ENCODE measurements around the gene GPC3. TPM values are rescaled to one million over a fixed set of nuclear protein-coding genes. Genes with fewer than 3 reads are reported as not detected.

Gene GPC3
- polyA plus RNA-seq, 3 donors = not detected

- Histone ChIP-seq H3K27me3 (ENCODE audit: control insufficient read depth in 2 of 2, insufficient read depth in 2 of 2, low read length in 2 of 2) (peaks cover 0 to 3% of the 10 kb centered on the region in 2 donors), H3K4me1 (ENCODE audit: control insufficient read depth in 1 of 2, insufficient read depth in 2 of 2, low read length in 2 of 2) (peaks cover 22 to 25% of the 10 kb centered on the region in 2 donors), H3K79me2 (ENCODE audit: insufficient read depth, low read length) (no peaks in the 10 kb centered on the region), H3K9me3 (replicated peaks in 1 of 2; ENCODE audit: control insufficient read depth in 1 of 2, insufficient read depth in 1 of 2, low read length in 2 of 2) (peaks cover 0 to 8% of the 10 kb centered on the region in 2 donors), H3K4me3 (replicated peaks in 1 of 3; ENCODE audit: low read depth in 2 of 3, low read length in 3 of 3) (no peak overlapping the region), H3K27ac (ENCODE audit: low read depth in 1 of 2, low read length in 2 of 2) (no peak overlapping the region), H2AFZ (ENCODE audit: insufficient read depth, low read depth, low read length, poor library complexity, severe bottlenecking) (no peak overlapping the region), H3K4me2 (replicated peaks; ENCODE audit: extremely low read depth, low read length, poor library complexity, severe bottlenecking) (no peak overlapping the region), H3K36me3 (replicated peaks in 1 of 2; ENCODE audit: control insufficient read depth in 1 of 2, insufficient read depth in 2 of 2, low read length in 2 of 2) (no peaks in the 10 kb centered on the region), H3K9ac (ENCODE audit: insufficient read depth, low read length, poor library complexity, severe bottlenecking) (no peak overlapping the region), H4K20me1 (ENCODE audit: insufficient read depth, low read length) (no peaks in the 10 kb centered on the region)
- no peak overlapping the region for H3K4me3 Mint-ChIP-seq
- H3K27ac Mint-ChIP-seq = no peak overlapping the region
- TF ChIP-seq CTCF (IDR thresholded peaks at IDR 0.05) = no peak
- intact Hi-C loops (cut with micrococcal nuclease) = no loop called here
- H3K36me3 Mint-ChIP-seq = no peaks in the 10 kb centered on the region
- no CpG with 5 or more reads among the region's 1 CpG for WGBS (ENCODE audit: insufficient coverage)
- peaks cover 10 to 28% (median 14%) of the 10 kb centered on the region in 7 donors for H3K9me3 Mint-ChIP-seq
- no peak for DNase-seq
- H3K4me1 Mint-ChIP-seq = peaks cover 22% of the 10 kb centered on the region
- peaks cover 0 to 9% (median 2%) of the 10 kb centered on the region in 3 donors for H3K27me3 Mint-ChIP-seq (ENCODE audit: low read depth in 3 of 3)
These were observed 373.7 kb downstream of the GPC3 start for GRCh38 chrX:133611676-133612075.

GRCh38 chrX:133610056-133610455, 375.3 kb downstream of the GPC3 start:
- peaks cover 0 to 8% of the 10 kb centered on the region in 2 donors for H3K9me3 ChIP-seq (replicated peaks in 1 of 2; ENCODE audit: control insufficient read depth in 1 of 2, insufficient read depth in 1 of 2, low read length in 2 of 2)
- H3K4me2 ChIP-seq (replicated peaks; ENCODE audit: extremely low read depth, low read length, poor library complexity, severe bottlenecking) = no peak overlapping the region
- H3K9ac ChIP-seq (ENCODE audit: insufficient read depth, low read length, poor library complexity, severe bottlenecking) = no peak overlapping the region
- Mint-ChIP-seq H3K4me3 (no peak overlapping the region), H3K27me3 (ENCODE audit: low read depth in 3 of 3) (peaks cover 0 to 9% (median 2%) of the 10 kb centered on the region in 3 donors), H3K9me3 (peaks cover 10 to 19% (median 13%) of the 10 kb centered on the region in 7 donors), H3K27ac (no peak overlapping the region), H3K4me1 (peaks cover 22% of the 10 kb centered on the region), H3K36me3 (no peaks in the 10 kb centered on the region)
- no peaks in the 10 kb centered on the region for H3K36me3 ChIP-seq (replicated peaks in 1 of 2; ENCODE audit: control insufficient read depth in 1 of 2, insufficient read depth in 2 of 2, low read length in 2 of 2)
- no peak overlapping the region for H3K4me3 ChIP-seq (replicated peaks in 1 of 3; ENCODE audit: low read depth in 2 of 3, low read length in 3 of 3)
- H3K79me2 ChIP-seq (ENCODE audit: insufficient read depth, low read length) = no peaks in the 10 kb centered on the region
- no peak for DNase-seq
- TF ChIP-seq CTCF (IDR thresholded peaks at IDR 0.05) = no peak
- WGBS (ENCODE audit: insufficient coverage) = no CpG with 5 or more reads among the region's 1 CpG
- no peak overlapping the region for H3K27ac ChIP-seq (ENCODE audit: low read depth in 1 of 2, low read length in 2 of 2)
- intact Hi-C loops (cut with micrococcal nuclease) = no loop called here
- H2AFZ ChIP-seq (ENCODE audit: insufficient read depth, low read depth, low read length, poor library complexity, severe bottlenecking) = no peak overlapping the region
- H3K27me3 ChIP-seq (ENCODE audit: control insufficient read depth in 2 of 2, insufficient read depth in 2 of 2, low read length in 2 of 2) = peaks cover 0 to 3% of the 10 kb centered on the region in 2 donors
- peaks cover 22 to 25% of the 10 kb centered on the region in 2 donors for H3K4me1 ChIP-seq (ENCODE audit: control insufficient read depth in 1 of 2, insufficient read depth in 2 of 2, low read length in 2 of 2)
- H4K20me1 ChIP-seq (ENCODE audit: insufficient read depth, low read length) = no peaks in the 10 kb centered on the region
